CD14-positive monocyte (primary cell): Measurements from ENCODE around the gene SCN7A. TPM values are rescaled to one million over a fixed set of nuclear protein-coding genes. Genes with fewer than 3 reads are reported as not detected.

Source experiments
- DNase-seq, 3 donors: peaks; one replicate each; pipeline ENCODE4 v3.0.0-alpha.2; 2011 to 2022
- H2AFZ ChIP-seq: 2 replicates; pipeline ENCODE4 v1.6.0; 2012; ENCODE audit warnings: mild to moderate bottlenecking, low read depth, low read length, inconsistent platforms; ENCODE audit not compliant: insufficient read depth, poor library complexity, severe bottlenecking
- H3K27ac ChIP-seq, 2 donors: 1 replicate in 1 of 2; 2 replicates in 1 of 2; pipeline ENCODE4 v1.5.1; 2012 to 2013; ENCODE audit warnings: low read length in 2 of 2, control low read depth in 1 of 2, inconsistent platforms in 1 of 2, low read depth in 1 of 2, mild to moderate bottlenecking in 1 of 2
- H3K27me3 ChIP-seq, 2 donors: one replicate each; pipeline versions ENCODE4 v1.6.0 to v1.6.1; 2011 to 2013; ENCODE audit warnings: low read length in 2 of 2; ENCODE audit not compliant: control insufficient read depth in 2 of 2, insufficient read depth in 2 of 2
- H3K36me3 ChIP-seq, 2 donors: replicated peaks in 1 of 2; 1 replicate in 1 of 2; 2 replicates in 1 of 2; pipeline versions ENCODE4 v1.5.1 to v1.6.1; 2012 to 2013; ENCODE audit warnings: low read length in 2 of 2, control low read depth in 1 of 2, inconsistent platforms in 1 of 2, mild to moderate bottlenecking in 1 of 2; ENCODE audit not compliant: insufficient read depth in 2 of 2, control insufficient read depth in 1 of 2
- H3K4me1 ChIP-seq, 2 donors: 1 replicate in 1 of 2; 2 replicates in 1 of 2; pipeline versions ENCODE4 v1.5.1 to v1.6.1; 2012 to 2013; ENCODE audit warnings: low read length in 2 of 2, control low read depth in 1 of 2, inconsistent platforms in 1 of 2, mild to moderate bottlenecking in 1 of 2, moderate library complexity in 1 of 2; ENCODE audit not compliant: insufficient read depth in 2 of 2, control insufficient read depth in 1 of 2
- H3K4me2 ChIP-seq: replicated peaks from 2 replicates; pipeline ENCODE3; 2012; ENCODE audit warnings: low read length, moderate library complexity, mild to moderate bottlenecking; ENCODE audit not compliant: poor library complexity, severe bottlenecking; ENCODE audit errors: extremely low read depth
- H3K4me3 ChIP-seq, 3 experiments: fragments of 200-600 bp in 1 of 3; sonication (generic) in 1 of 3; replicated peaks in 1 of 3; 1 replicate in 2 of 3; 2 replicates in 1 of 3; pipeline ENCODE4 v1.5.1; 2011 to 2013; ENCODE audit warnings: low read length in 3 of 3, mild to moderate bottlenecking in 3 of 3, control low read depth in 2 of 3, low read depth in 2 of 3, inconsistent platforms in 1 of 3, moderate library complexity in 1 of 3
- H3K79me2 ChIP-seq: 2 replicates; pipeline ENCODE4 v1.6.0; 2012; ENCODE audit warnings: mild to moderate bottlenecking, control low read depth, inconsistent platforms, low read length, moderate library complexity; ENCODE audit not compliant: insufficient read depth
- H3K9ac ChIP-seq: 2 replicates; pipeline ENCODE4 v1.6.0; 2017; ENCODE audit warnings: low read length, mild to moderate bottlenecking; ENCODE audit not compliant: insufficient read depth, poor library complexity, severe bottlenecking
- H3K9me3 ChIP-seq, 2 donors: replicated peaks in 1 of 2; 1 replicate in 1 of 2; 2 replicates in 1 of 2; pipeline versions ENCODE4 v1.5.1 to v1.6.1; 2012 to 2013; ENCODE audit warnings: low read length in 2 of 2, control low read depth in 1 of 2; ENCODE audit not compliant: control insufficient read depth in 1 of 2, insufficient read depth in 1 of 2
- H4K20me1 ChIP-seq: 2 replicates; pipeline ENCODE4 v1.6.0; 2012; ENCODE audit warnings: mild to moderate bottlenecking, low read length, control low read depth, moderate library complexity; ENCODE audit not compliant: insufficient read depth
- H3K27ac Mint-ChIP-seq, 7 donors: one replicate each; pipeline ENCODE4 v1.8.0; 2020; ENCODE audit warnings: mild to moderate bottlenecking in 7 of 7, mixed read lengths in 7 of 7, moderate library complexity in 6 of 7, inconsistent platforms in 2 of 7
- H3K27me3 Mint-ChIP-seq, 3 donors: one replicate each; pipeline ENCODE4 v1.8.0; 2021 to 2022; ENCODE audit warnings: low read depth in 3 of 3, mild to moderate bottlenecking in 3 of 3, mixed read lengths in 3 of 3, moderate library complexity in 3 of 3, inconsistent platforms in 1 of 3
- H3K36me3 Mint-ChIP-seq, 2 donors: one replicate each; pipeline ENCODE4 v1.8.0; 2020; ENCODE audit warnings: mixed read lengths in 2 of 2, inconsistent platforms in 1 of 2, mild to moderate bottlenecking in 1 of 2
- H3K4me1 Mint-ChIP-seq: one replicate; pipeline ENCODE4 v1.8.0; 2020; ENCODE audit warnings: mild to moderate bottlenecking, mixed read lengths
- H3K4me3 Mint-ChIP-seq, 2 donors: one replicate each; pipeline ENCODE4 v1.8.0; 2020; ENCODE audit warnings: mild to moderate bottlenecking in 2 of 2, mixed read lengths in 2 of 2, moderate library complexity in 1 of 2
- H3K9me3 Mint-ChIP-seq, 7 donors: one replicate each; pipeline ENCODE4 v1.8.0; 2020 to 2022; ENCODE audit warnings: mixed read lengths in 7 of 7, mild to moderate bottlenecking in 6 of 7, moderate library complexity in 6 of 7, inconsistent platforms in 2 of 7
- CTCF ChIP-seq: fragments of 200-600 bp; IDR thresholded peaks from one replicate; pipeline ENCODE4 v1.8.0; 2022; ENCODE audit warnings: antibody characterized with exemption, mild to moderate bottlenecking
- WGBS: methylation state at CpG from one replicate; pipeline ENCODE4 v1.1.5; 2013; ENCODE audit warnings: missing lambda C conversion rate; ENCODE audit not compliant: insufficient coverage; 5-methylcytosine and 5-hydroxymethylcytosine counted together
- intact Hi-C, 2 donors: fragments of 100-400 bp; cut with micrococcal nuclease; formaldehyde crosslinking; loops; one replicate each; pipeline versions ENCODE4 v1.15.0 to v1.15.1; 2023
- polyA plus RNA-seq, 3 donors: library from polyadenylated mRNA; depleted of rRNA in 1 of 3; unstranded in 2 of 3; stranded (reverse) in 1 of 3; fragments of 300-500 nt in 2 of 3; fragments of >200 nt in 1 of 3; fragmentation: Illumina TruSeq in 2 of 3; gene quantifications; 1 replicate in 2 of 3; 2 replicates in 1 of 3; pipeline ENCODE4 v1.2.3, GENCODE V29; 2012 to 2021

The SCN7A gene
- polyA plus RNA-seq, 3 donors = not detected

GRCh38 chr2:166491461-166491860 is 2.6 kb downstream of the SCN7A start:
- H3K27ac Mint-ChIP-seq = no peak overlapping the region
- no CpG with 5 or more reads among the region's 1 CpG for WGBS
- H4K20me1 ChIP-seq = no peaks in the 10 kb centered on the region
- no peak overlapping the region for H3K4me3 Mint-ChIP-seq
- no peak for TF ChIP-seq CTCF
- no peaks in the 10 kb centered on the region for H3K36me3 ChIP-seq
- no peaks in the 10 kb centered on the region for H3K4me1 ChIP-seq
- no peak overlapping the region for H3K27ac ChIP-seq
- H3K4me3 ChIP-seq = no peak overlapping the region
- H3K36me3 Mint-ChIP-seq = no peaks in the 10 kb centered on the region
- H3K27me3 Mint-ChIP-seq = peaks cover 7 to 17% (median 8%) of the 10 kb centered on the region in 3 donors
- peaks cover 8% of the 10 kb centered on the region for H3K4me1 Mint-ChIP-seq
- H3K9me3 Mint-ChIP-seq = peaks cover 0 to 7% (median 0%) of the 10 kb centered on the region in 7 donors
- H3K9ac ChIP-seq = no peak overlapping the region
- no peak overlapping the region for H2AFZ ChIP-seq
- no peaks in the 10 kb centered on the region for H3K79me2 ChIP-seq
- H3K4me2 ChIP-seq = no peak overlapping the region
- no peaks in the 10 kb centered on the region for H3K9me3 ChIP-seq
- DNase-seq = no peak
- no peaks in the 10 kb centered on the region for H3K27me3 ChIP-seq
- intact Hi-C loops = no loop called here

GRCh38 chr2:166487171-166487570 is 6.9 kb downstream of the SCN7A start:
- no peaks in the 10 kb centered on the region for H3K9me3 ChIP-seq
- Mint-ChIP-seq H3K27ac (no peak overlapping the region), H3K36me3 (no peaks in the 10 kb centered on the region), H3K4me1 (no peaks in the 10 kb centered on the region), H3K4me3 (no peak overlapping the region), H3K9me3 (peaks cover 0 to 2% (median 0%) of the 10 kb centered on the region in 7 donors), H3K27me3 (peaks cover 0 to 1% (median 0%) of the 10 kb centered on the region in 3 donors)
- intact Hi-C loops = no loop called here
- H3K9ac ChIP-seq = no peak overlapping the region
- H3K27ac ChIP-seq = no peak overlapping the region
- H3K27me3 ChIP-seq = no peaks in the 10 kb centered on the region
- no peak overlapping the region for H3K4me3 ChIP-seq
- TF ChIP-seq CTCF = no peak
- DNase-seq = no peak
- no peak overlapping the region for H2AFZ ChIP-seq
- H3K4me1 ChIP-seq = no peaks in the 10 kb centered on the region
- WGBS = no CpG with 5 or more reads among the region's 1 CpG
- H3K79me2 ChIP-seq = no peaks in the 10 kb centered on the region
- H3K36me3 ChIP-seq = no peaks in the 10 kb centered on the region
- H4K20me1 ChIP-seq = no peaks in the 10 kb centered on the region
- no peak overlapping the region for H3K4me2 ChIP-seq
